ENCODE results near the gene ASCC1.
A peak's percentile ranks its signal among the peaks of the same experiment; 100 is the strongest.

The ASCC1 gene, protein sequence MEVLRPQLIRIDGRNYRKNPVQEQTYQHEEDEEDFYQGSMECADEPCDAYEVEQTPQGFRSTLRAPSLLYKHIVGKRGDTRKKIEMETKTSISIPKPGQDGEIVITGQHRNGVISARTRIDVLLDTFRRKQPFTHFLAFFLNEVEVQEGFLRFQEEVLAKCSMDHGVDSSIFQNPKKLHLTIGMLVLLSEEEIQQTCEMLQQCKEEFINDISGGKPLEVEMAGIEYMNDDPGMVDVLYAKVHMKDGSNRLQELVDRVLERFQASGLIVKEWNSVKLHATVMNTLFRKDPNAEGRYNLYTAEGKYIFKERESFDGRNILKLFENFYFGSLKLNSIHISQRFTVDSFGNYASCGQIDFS

GRCh38 chr10:72215611-72216549 lies at the start of gene ASCC1, which contains the start of gene ANAPC16:
TSS of gene ASCC1 (minus strand) at chr10:72216276. CDS start at chr10:72213298, 2,978 bp downstream.
TSS of gene ANAPC16 (plus strand) at chr10:72216012. CDS start at chr10:72223915, 7,903 bp downstream.
- Histone ChIP-seq H3K27me3 (ENCODE audit: control insufficient read depth in 1 of 2, insufficient read depth in 2 of 2, low read length in 2 of 2) (no peaks in the 10 kb centered on the region), H3K9me3 (ENCODE audit: control insufficient read depth in 2 of 2, low read length in 2 of 2) (no peaks in the 10 kb centered on the region), H3K36me3 (ENCODE audit: control insufficient read depth in 2 of 2, insufficient read depth in 2 of 2, low read length in 2 of 2) (peaks cover 2 to 3% of the 10 kb centered on the region in 2 donors), H3K4me3 (ENCODE audit: low read length in 2 of 2) (peak within 1 kb of the TSS; percentile 89 to 98), H3K27ac (ENCODE audit: low read length) (peak within 1 kb of the TSS; percentile 90), H3K9ac (ENCODE audit: low read length in 2 of 2) (peak within 1 kb of the TSS; percentile 86 to 96), H3K4me1 (ENCODE audit: control insufficient read depth, insufficient read depth, low read length) (peaks cover 26% of the 10 kb centered on the region)

DNA sequence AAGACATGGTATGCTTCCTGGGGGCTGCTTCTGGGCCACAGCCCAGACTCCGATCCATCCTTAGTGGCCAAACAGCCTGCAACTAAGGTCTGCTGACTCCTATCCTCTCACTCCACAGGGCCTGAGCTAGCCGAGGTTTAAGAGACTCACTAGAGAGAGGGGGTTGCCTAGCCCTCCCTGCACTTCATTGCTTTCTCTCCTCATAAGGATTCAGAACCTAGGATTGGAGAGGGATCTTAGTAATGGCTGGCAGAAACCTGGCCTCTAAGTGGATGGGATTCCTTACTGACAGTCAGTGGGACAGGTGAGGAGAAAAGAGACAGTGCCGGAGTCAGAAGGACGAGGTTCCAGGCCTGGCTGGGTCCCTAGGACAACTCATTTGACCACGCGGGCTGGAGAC lies 49.4 kb upstream of the ASCC1 start:
- no peaks in the 10 kb centered on the region for H3K27me3 ChIP-seq (ENCODE audit: control insufficient read depth in 1 of 2, insufficient read depth in 2 of 2, low read length in 2 of 2)
- H3K4me3 ChIP-seq (ENCODE audit: low read length in 2 of 2) = no peak overlapping the region
- no peak overlapping the region for H3K9ac ChIP-seq (ENCODE audit: low read length in 2 of 2)
- H3K36me3 ChIP-seq (ENCODE audit: control insufficient read depth in 2 of 2, insufficient read depth in 2 of 2, low read length in 2 of 2) = no peaks in the 10 kb centered on the region
- H3K4me1 ChIP-seq (ENCODE audit: control insufficient read depth, insufficient read depth, low read length) = peaks cover 17% of the 10 kb centered on the region
- H3K9me3 ChIP-seq (ENCODE audit: control insufficient read depth in 2 of 2, low read length in 2 of 2) = no peaks in the 10 kb centered on the region
- no peak overlapping the region for H3K27ac ChIP-seq (ENCODE audit: low read length)

DNA sequence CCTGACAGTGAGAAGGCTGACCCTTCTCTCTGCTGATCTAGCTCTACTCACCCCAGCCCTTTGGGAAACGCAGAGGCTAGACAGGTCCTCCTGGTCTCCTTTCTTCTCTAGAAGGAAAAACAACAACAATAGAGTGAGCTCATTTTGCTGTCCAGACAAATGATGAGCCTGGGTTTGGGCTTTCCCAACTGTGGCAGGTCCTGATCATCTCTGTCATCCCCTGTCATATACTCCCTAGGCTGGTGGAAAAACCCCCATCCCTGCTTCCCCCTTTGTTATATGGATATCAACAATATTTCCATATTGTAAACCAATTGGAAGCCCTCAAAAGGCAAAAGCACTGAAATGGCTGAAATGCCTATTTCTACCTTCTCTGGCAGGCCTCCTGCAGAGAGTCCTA lies 48.5 kb upstream of the ASCC1 start:
- H3K9me3 ChIP-seq (ENCODE audit: control insufficient read depth in 2 of 2, low read length in 2 of 2) = no peaks in the 10 kb centered on the region
- H3K4me3 ChIP-seq (ENCODE audit: low read length in 2 of 2) = no peak overlapping the region
- no peak overlapping the region for H3K27ac ChIP-seq (ENCODE audit: low read length)
- peaks cover 27% of the 10 kb centered on the region for H3K4me1 ChIP-seq (ENCODE audit: control insufficient read depth, insufficient read depth, low read length)
- H3K27me3 ChIP-seq (ENCODE audit: control insufficient read depth in 1 of 2, insufficient read depth in 2 of 2, low read length in 2 of 2) = no peaks in the 10 kb centered on the region
- no peak overlapping the region for H3K9ac ChIP-seq (ENCODE audit: low read length in 2 of 2)
- H3K36me3 ChIP-seq (ENCODE audit: control insufficient read depth in 2 of 2, insufficient read depth in 2 of 2, low read length in 2 of 2) = no peaks in the 10 kb centered on the region

DNA sequence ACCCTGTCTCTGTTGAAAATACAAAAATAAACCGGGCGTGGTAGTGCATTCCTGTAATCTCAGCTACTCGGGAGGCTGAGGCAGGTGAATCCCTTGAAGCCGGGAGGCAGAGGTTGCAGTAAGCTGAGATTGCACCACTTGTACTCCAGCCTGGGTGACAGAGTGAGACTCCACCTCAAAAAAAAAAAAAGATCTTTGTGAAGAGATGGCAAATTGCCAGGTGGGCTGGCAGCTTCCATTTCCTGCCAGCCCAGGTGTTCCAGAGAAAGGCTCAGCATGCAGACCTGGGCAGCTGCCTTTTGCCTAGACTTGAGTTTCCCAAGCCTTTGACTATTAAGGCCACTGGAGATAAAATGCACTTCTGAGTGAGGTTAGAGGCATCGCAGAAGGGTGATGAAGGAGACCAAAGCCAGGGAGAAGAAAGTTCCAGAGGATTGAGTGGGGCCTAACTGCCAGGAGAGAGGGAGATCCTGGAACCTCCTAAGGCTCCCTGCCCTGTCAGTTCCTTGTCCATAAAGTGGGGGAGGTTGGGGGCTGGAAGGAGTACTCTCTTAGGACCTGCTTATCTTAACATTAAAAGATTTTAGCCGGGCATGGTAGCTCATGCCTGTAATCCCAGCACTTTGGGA lies 47.7 kb upstream of the ASCC1 start:
- Histone ChIP-seq H3K36me3 (ENCODE audit: control insufficient read depth in 2 of 2, insufficient read depth in 2 of 2, low read length in 2 of 2) (no peaks in the 10 kb centered on the region), H3K4me1 (ENCODE audit: control insufficient read depth, insufficient read depth, low read length) (peaks cover 34% of the 10 kb centered on the region), H3K27me3 (ENCODE audit: control insufficient read depth in 1 of 2, insufficient read depth in 2 of 2, low read length in 2 of 2) (no peaks in the 10 kb centered on the region), H3K9me3 (ENCODE audit: control insufficient read depth in 2 of 2, low read length in 2 of 2) (no peaks in the 10 kb centered on the region), H3K27ac (ENCODE audit: low read length) (peak overlapping the region; percentile 24), H3K9ac (ENCODE audit: low read length in 2 of 2) (no peak overlapping the region), H3K4me3 (ENCODE audit: low read length in 2 of 2) (no peak overlapping the region)

DNA sequence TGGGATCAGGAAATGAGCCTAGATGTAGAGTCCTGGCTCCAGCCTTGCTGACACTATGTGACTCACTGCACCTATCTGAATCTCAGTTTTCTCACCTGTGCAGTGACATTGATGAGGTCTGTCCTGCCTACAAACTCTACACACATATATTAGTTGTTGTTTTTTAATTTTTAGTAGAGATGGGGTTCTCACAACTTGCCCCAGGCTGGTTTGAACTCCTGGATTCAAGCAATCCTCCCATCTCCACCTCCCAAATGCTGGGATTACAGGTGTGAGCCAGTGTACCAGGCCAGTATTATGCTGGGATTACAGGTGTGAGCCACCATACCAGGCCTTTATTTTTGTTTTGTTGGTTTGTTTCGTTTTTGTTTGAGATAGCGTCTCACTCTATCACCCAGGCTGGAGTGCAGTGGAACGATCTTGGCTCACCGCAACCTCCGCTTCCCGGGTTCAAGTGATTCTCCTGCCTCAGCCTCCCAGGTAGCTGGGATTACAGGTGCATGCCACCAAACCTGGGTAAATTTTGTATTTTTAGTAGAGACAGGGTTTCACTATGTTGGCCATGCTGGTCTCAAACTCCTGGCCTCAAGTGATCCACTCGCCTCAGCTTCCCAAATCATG lies 45.8 kb upstream of the ASCC1 start:
- peaks cover 42% of the 10 kb centered on the region for H3K4me1 ChIP-seq (ENCODE audit: control insufficient read depth, insufficient read depth, low read length)

DNA sequence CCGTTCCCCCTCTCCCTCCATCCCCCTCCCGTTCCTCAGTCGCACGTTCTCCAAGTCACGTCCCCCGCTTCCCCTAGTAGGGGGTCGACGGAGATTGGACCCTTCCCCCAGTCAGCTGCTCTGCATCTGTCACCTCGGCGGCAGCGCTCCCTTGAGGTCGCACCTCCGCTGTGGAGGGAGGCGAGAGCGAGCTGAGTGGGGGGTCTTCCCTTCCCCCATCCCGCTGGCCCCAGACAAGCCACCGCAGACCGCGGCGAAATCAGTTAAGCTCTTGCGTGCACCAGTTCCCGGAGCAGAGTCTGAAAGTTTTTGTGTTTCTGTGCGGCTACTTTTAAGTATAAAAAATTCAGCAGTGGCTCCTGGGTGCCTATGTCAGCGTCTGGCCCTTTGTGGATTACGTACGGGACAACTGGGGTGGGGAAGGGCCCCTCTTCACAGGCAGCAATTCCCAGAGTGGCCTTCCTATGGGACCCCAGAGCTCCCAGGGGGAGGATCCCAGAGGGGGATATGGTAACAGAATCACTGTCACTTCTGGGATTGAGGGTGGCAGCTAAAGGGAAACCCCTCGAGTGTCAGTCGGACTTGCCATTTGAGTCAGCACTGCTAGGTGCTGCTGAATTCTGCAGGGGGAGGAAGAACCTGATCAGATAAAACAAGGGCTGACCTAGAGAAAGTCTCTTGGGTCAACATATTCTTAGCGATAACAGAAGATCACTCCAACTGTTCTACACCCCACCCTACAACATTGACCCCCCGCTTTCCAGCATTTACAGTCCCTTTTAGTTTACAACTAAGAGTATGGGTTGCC lies 45.1 kb upstream of the ASCC1 start:
- Histone ChIP-seq H3K36me3 (ENCODE audit: control insufficient read depth in 2 of 2, insufficient read depth in 2 of 2, low read length in 2 of 2) (no peaks in the 10 kb centered on the region), H3K27me3 (ENCODE audit: control insufficient read depth in 1 of 2, insufficient read depth in 2 of 2, low read length in 2 of 2) (no peaks in the 10 kb centered on the region), H3K4me3 (ENCODE audit: low read length in 2 of 2) (peak overlapping the region; percentile 63 to 83), H3K4me1 (ENCODE audit: control insufficient read depth, insufficient read depth, low read length) (peaks cover 45% of the 10 kb centered on the region), H3K9me3 (ENCODE audit: control insufficient read depth in 2 of 2, low read length in 2 of 2) (no peaks in the 10 kb centered on the region), H3K9ac (ENCODE audit: low read length in 2 of 2) (peak overlapping the region; percentile 62 to 75), H3K27ac (ENCODE audit: low read length) (peak overlapping the region; percentile 90)

More for the DNA sequence above, 45.8 kb upstream of the ASCC1 start:
- Histone ChIP-seq H3K27ac (ENCODE audit: low read length) (peak overlapping the region; percentile 90), H3K27me3 (ENCODE audit: control insufficient read depth in 1 of 2, insufficient read depth in 2 of 2, low read length in 2 of 2) (no peaks in the 10 kb centered on the region), H3K9ac (ENCODE audit: low read length in 2 of 2) (peak overlapping the region; percentile 62 to 75), H3K36me3 (ENCODE audit: control insufficient read depth in 2 of 2, insufficient read depth in 2 of 2, low read length in 2 of 2) (no peaks in the 10 kb centered on the region), H3K4me3 (ENCODE audit: low read length in 2 of 2) (peak overlapping the region in 1 of 2 donors; percentile 83), H3K9me3 (ENCODE audit: control insufficient read depth in 2 of 2, low read length in 2 of 2) (no peaks in the 10 kb centered on the region)

GRCh38 chr10:72260239-72260975 lies 44.3 kb upstream of the ASCC1 start:
- H3K4me1 ChIP-seq (ENCODE audit: control insufficient read depth, insufficient read depth, low read length) = peaks cover 53% of the 10 kb centered on the region

DNA sequence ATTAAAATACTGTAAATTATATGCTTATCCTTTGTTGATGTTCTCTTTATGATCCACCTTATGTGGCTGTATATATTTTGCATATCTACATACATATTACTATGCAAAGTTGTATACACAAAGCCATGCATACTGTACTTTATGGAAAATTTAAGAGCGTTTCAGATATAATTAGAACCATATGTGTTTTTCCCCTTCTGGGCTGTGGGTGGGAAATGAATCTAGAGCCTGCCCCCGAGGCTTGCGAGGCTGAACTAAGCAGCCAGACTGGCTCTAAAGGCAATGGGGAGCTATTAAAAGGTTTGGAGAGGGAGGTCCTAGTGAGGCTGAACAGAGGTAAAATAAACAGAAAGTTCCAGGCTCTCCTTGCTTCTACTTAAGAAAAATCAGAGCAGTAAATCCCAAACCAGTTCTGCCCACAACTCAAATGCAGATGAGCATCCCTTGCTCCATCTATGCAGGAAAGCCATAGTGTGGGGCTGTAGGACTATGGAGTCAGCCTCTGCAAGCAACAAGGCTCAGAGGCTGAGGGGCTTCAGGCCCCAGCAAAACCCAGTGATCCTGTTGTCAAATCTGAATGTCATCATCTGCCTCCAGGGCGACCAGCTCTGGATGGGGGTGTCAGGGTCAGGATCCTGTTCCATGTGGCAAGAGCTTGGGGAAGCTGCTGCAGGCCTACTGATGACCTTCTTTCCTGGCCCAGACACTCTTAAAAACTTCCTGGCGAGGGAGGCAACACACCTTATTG lies 43.6 kb upstream of the ASCC1 start:
- Histone ChIP-seq H3K9ac (ENCODE audit: low read length in 2 of 2) (peak overlapping the region; percentile 58 to 62), H3K27me3 (ENCODE audit: control insufficient read depth in 1 of 2, insufficient read depth in 2 of 2, low read length in 2 of 2) (no peaks in the 10 kb centered on the region), H3K9me3 (ENCODE audit: control insufficient read depth in 2 of 2, low read length in 2 of 2) (no peaks in the 10 kb centered on the region), H3K4me3 (ENCODE audit: low read length in 2 of 2) (peak overlapping the region; percentile 15 to 63), H3K36me3 (ENCODE audit: control insufficient read depth in 2 of 2, insufficient read depth in 2 of 2, low read length in 2 of 2) (no peaks in the 10 kb centered on the region), H3K27ac (ENCODE audit: low read length) (peak overlapping the region; percentile 90), H3K4me1 (ENCODE audit: control insufficient read depth, insufficient read depth, low read length) (peaks cover 61% of the 10 kb centered on the region)

More at GRCh38 chr10:72260239-72260975, 44.3 kb upstream of the ASCC1 start:
- Histone ChIP-seq H3K27me3 (ENCODE audit: control insufficient read depth in 1 of 2, insufficient read depth in 2 of 2, low read length in 2 of 2) (no peaks in the 10 kb centered on the region), H3K4me3 (ENCODE audit: low read length in 2 of 2) (peak overlapping the region; percentile 63 to 83), H3K9ac (ENCODE audit: low read length in 2 of 2) (peak overlapping the region; percentile 58 to 62), H3K27ac (ENCODE audit: low read length) (peak overlapping the region; percentile 90), H3K9me3 (ENCODE audit: control insufficient read depth in 2 of 2, low read length in 2 of 2) (no peaks in the 10 kb centered on the region), H3K36me3 (ENCODE audit: control insufficient read depth in 2 of 2, insufficient read depth in 2 of 2, low read length in 2 of 2) (no peaks in the 10 kb centered on the region)

DNA sequence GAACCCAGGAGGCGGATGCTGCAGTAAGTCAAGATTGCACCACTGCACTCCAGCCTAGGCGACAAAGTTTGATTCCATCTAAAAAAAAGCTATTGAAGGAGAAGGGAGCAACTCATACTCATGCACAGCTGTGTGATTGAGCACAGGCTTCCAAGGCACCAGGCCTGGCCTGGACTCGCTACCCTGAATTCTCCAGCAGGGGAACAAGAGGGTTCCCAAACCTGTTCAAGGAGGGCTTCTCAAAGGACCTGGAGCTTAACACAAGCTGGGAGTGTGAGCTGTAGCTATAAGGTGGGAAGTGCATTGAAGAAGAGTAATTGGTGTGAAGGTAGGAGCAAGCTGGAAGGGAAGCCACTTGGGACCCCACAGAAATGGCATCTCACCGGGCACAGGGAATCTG lies 42.5 kb upstream of the ASCC1 start:
- no peak overlapping the region for H3K9ac ChIP-seq (ENCODE audit: low read length in 2 of 2)
- H3K9me3 ChIP-seq (ENCODE audit: control insufficient read depth in 2 of 2, low read length in 2 of 2) = no peaks in the 10 kb centered on the region
- no peaks in the 10 kb centered on the region for H3K27me3 ChIP-seq (ENCODE audit: control insufficient read depth in 1 of 2, insufficient read depth in 2 of 2, low read length in 2 of 2)
- H3K27ac ChIP-seq (ENCODE audit: low read length) = peak overlapping the region; percentile 90
- no peak overlapping the region for H3K4me3 ChIP-seq (ENCODE audit: low read length in 2 of 2)
- H3K4me1 ChIP-seq (ENCODE audit: control insufficient read depth, insufficient read depth, low read length) = peaks cover 68% of the 10 kb centered on the region
- no peaks in the 10 kb centered on the region for H3K36me3 ChIP-seq (ENCODE audit: control insufficient read depth in 2 of 2, insufficient read depth in 2 of 2, low read length in 2 of 2)

All from stomach smooth muscle (tissue), 2 donors.